ENCODE results near the gene SLC24A3.

Gene SLC24A3

DNA sequence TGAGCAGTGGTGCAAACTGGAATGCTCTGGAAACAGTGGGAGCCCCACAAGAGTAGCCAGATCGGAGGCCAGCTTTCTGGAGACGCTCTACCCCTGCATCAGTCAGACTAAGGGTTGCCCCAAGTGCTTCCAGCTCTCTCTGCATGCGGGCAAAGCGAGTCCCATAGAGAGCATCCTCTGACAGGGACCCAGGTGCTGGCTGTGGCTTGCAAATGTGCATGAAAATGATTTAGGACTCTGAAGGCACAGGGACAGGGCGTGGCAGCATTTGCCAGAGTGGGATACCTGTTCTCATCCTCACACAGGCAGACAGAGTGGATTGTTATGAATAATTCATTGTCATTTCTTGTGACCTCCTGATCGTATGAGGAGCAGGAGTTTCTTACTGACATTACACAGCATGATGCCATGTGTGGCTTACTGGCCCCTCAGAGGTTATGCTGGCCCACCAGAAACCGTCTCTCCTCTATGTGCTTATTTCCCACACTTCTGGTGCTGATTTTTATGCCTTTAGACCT lies 555.9 kb downstream of the SLC24A3 start:
- no peak for DNase-seq (ENCODE audit: extremely low read depth, low read depth)
- no peak overlapping the region for H3K4me3 ChIP-seq (replicated peaks; ENCODE audit: low read depth, low read length)
- TF ChIP-seq, protein P1, sequence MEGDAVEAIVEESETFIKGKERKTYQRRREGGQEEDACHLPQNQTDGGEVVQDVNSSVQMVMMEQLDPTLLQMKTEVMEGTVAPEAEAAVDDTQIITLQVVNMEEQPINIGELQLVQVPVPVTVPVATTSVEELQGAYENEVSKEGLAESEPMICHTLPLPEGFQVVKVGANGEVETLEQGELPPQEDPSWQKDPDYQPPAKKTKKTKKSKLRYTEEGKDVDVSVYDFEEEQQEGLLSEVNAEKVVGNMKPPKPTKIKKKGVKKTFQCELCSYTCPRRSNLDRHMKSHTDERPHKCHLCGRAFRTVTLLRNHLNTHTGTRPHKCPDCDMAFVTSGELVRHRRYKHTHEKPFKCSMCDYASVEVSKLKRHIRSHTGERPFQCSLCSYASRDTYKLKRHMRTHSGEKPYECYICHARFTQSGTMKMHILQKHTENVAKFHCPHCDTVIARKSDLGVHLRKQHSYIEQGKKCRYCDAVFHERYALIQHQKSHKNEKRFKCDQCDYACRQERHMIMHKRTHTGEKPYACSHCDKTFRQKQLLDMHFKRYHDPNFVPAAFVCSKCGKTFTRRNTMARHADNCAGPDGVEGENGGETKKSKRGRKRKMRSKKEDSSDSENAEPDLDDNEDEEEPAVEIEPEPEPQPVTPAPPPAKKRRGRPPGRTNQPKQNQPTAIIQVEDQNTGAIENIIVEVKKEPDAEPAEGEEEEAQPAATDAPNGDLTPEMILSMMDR (IDR thresholded peaks at IDR 0.05; ENCODE audit: low read depth, low read length, missing control alignments): no peak

DNA sequence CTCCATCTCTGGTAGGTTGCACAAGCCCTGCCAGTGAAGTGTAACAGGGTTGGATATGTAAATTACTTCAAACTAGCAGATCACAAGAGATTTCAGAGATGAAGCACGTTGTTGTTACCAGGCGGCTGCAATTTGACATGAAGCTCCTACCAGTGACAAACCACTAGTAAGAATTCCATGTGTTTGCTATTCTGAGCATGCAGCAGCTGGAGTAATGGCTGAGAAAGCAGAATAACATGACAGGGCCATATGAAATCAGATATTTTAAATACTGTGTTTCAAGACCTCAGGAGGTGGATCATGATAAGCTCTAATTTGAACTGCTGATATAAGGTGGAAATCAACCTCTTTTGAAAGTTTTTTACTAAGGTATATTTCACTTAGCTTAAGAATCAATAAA lies 557.1 kb downstream of the SLC24A3 start:
- TF ChIP-seq, protein P1 (IDR thresholded peaks at IDR 0.05; ENCODE audit: low read depth, low read length, missing control alignments): no peak
- H3K4me3 ChIP-seq (replicated peaks; ENCODE audit: low read depth, low read length): no peak overlapping the region
- DNase-seq (ENCODE audit: extremely low read depth, low read depth): no peak

DNA sequence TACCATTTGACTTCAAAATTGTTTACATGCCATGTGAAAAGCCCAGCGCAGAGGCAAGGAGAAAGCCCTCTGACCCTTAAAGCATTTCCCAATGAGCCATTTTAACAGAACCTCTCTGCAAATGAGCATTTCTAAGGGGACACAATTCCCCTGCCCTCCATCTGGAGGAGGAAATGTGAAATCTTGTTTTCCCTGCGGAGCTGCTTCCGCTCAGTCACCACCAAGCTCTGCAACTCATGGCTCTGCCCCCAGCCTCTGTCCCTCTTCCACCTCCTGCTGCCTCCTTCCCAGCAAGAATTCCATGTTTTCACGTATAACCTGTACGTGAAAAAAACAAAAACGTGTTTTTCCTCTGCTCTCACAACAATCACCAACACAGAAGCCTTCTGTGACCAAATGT lies 557.9 kb downstream of the SLC24A3 start:
- TF ChIP-seq, protein P1 (IDR thresholded peaks at IDR 0.05; ENCODE audit: low read depth, low read length, missing control alignments): no peak
- no peak overlapping the region for H3K4me3 ChIP-seq (replicated peaks; ENCODE audit: low read depth, low read length)
- no peak for DNase-seq (ENCODE audit: extremely low read depth, low read depth)

GRCh38 chr20:19771031-19771430 lies 558.6 kb downstream of the SLC24A3 start:
- TF ChIP-seq, protein P1 (IDR thresholded peaks at IDR 0.05; ENCODE audit: low read depth, low read length, missing control alignments): no peak
- no peak overlapping the region for H3K4me3 ChIP-seq (replicated peaks; ENCODE audit: low read depth, low read length)
- no peak for DNase-seq (ENCODE audit: extremely low read depth, low read depth)
